Lower leg skin (tissue), 4 donors: ENCODE data around the gene GABARAP. TPM values are rescaled to one million over a fixed set of nuclear protein-coding genes. Genes with fewer than 3 reads are reported as not detected.

Experiments used
- DNase-seq, 2 donors: peaks; one replicate each; pipeline ENCODE4 v3.0.0-alpha.2; 2019; ENCODE audit warnings: low spot score in 2 of 2
- H3K4me3 ChIP-seq: fragments of 200-600 bp; sonication (generic); 2 replicates; pipeline ENCODE4 v1.5.1; 2017; ENCODE audit warnings: mild to moderate bottlenecking, low read depth; ENCODE audit not compliant: poor library complexity, severe bottlenecking
- CTCF ChIP-seq, 3 donors: fragments of 450-650 bp; IDR thresholded peaks; one replicate each; pipeline ENCODE4 v1.5.1; 2016; ENCODE audit warnings: antibody characterized with exemption in 3 of 3, mild to moderate bottlenecking in 3 of 3, moderate library complexity in 2 of 3
- POLR2A ChIP-seq, 2 donors: fragments of 450-650 bp; IDR thresholded peaks; one replicate each; pipeline ENCODE4 v1.6.1; 2016 to 2017; ENCODE audit warnings: antibody characterized with exemption in 2 of 2, mild to moderate bottlenecking in 1 of 2, moderate library complexity in 1 of 2
- WGBS, 2 donors: methylation state at CpG; one replicate each; pipeline ENCODE4 v1.1.5; 2018; 5-methylcytosine and 5-hydroxymethylcytosine counted together
- intact Hi-C: fragments of 100-400 bp; cut with DNase I; formaldehyde crosslinking; loops from one replicate; pipeline ENCODE4 v1.15.0; 2023; ENCODE audit warnings: low total_unique reads
- total RNA-seq, 4 donors: library from RNA; depleted of rRNA; stranded (reverse); fragments of >200 nt; gene quantifications; one replicate each; pipeline ENCODE4 v1.1.0, GENCODE V29; 2016

GABARAP gene
- total RNA-seq, 4 donors from 2014 or later: 253 to 667 (median 538) TPM

- TF ChIP-seq POLR2A (IDR thresholded peaks at IDR 0.05): no peak
- no peak for TF ChIP-seq CTCF (IDR thresholded peaks at IDR 0.05)
- WGBS, 2 donors: 83% methylated on average over 10 to 14 of the region's 14 CpGs
These were observed 13.3 kb downstream of the GABARAP start for GRCh38 chr17:7228920-7229319.

GRCh38 chr17:7226721-7227710, 15.2 kb downstream of the GABARAP start:
- DNase-seq: no peak
- TF ChIP-seq CTCF (IDR thresholded peaks at IDR 0.05): no peak
- no peak for TF ChIP-seq POLR2A (IDR thresholded peaks at IDR 0.05)
- 89% methylated on average over 29 to 30 of the region's 31 CpGs for WGBS, 2 donors
- H3K4me3 ChIP-seq: no peak overlapping the region
- intact Hi-C loops: no loop called here

More at GRCh38 chr17:7228920-7229319, 13.3 kb downstream of the GABARAP start:
- intact Hi-C loops: no loop called here
- H3K4me3 ChIP-seq: no peak overlapping the region
- no peak for DNase-seq

GRCh38 chr17:7225711-7226331, 16.4 kb downstream of the GABARAP start:
- TF ChIP-seq POLR2A (IDR thresholded peaks at IDR 0.05) (no peak), CTCF (IDR thresholded peaks at IDR 0.05) (no peak)
- WGBS, 2 donors: 85 to 86% methylated on average over 19 to 21 of the region's 21 CpGs
- DNase-seq: no peak
- intact Hi-C loops: no loop called here
- no peak overlapping the region for H3K4me3 ChIP-seq

GRCh38 chr17:7224661-7225111, 17.6 kb downstream of the GABARAP start:
- no peak for TF ChIP-seq CTCF (IDR thresholded peaks at IDR 0.05)
- no peak for TF ChIP-seq POLR2A (IDR thresholded peaks at IDR 0.05)
- intact Hi-C loops: no loop called here
- DNase-seq: no peak
- 77 to 81% methylated on average over 12 to 14 of the region's 15 CpGs for WGBS, 2 donors
- H3K4me3 ChIP-seq: no peak overlapping the region

GRCh38 chr17:7224110-7224509, 18.1 kb downstream of the GABARAP start:
- WGBS, 2 donors: 75 to 77% methylated on average over 10 of the region's 10 CpGs
- intact Hi-C loops: no loop called here
- TF ChIP-seq POLR2A (IDR thresholded peaks at IDR 0.05): no peak
- no peak for TF ChIP-seq CTCF (IDR thresholded peaks at IDR 0.05)
- no peak overlapping the region for H3K4me3 ChIP-seq
- DNase-seq: no peak
